PC-3 (cell line): Measurements from ENCODE around the gene TOGARAM2. TPM values are rescaled to one million over a fixed set of nuclear protein-coding genes. Genes with fewer than 3 reads are reported as not detected.

Experiments used
- ATAC-seq: fragments of 200-7000 bp; cut with Tn5 transposase; 2 replicates; pipeline ENCODE4 v1.9.1; 2020; ENCODE audit warnings: mild to moderate bottlenecking, moderate library complexity
- BruUV-seq: library from RNA; stranded (reverse); fragments of 400-500 nt; replicated peaks from 2 replicates; lab custom pipeline; 2021; lab: Mats Ljungman, UMichigan
- CTCF ChIA-PET: fragments of 300-600 bp; sonication (Branson Sonifier 250); formaldehyde crosslinking; loops from one replicate; lab custom pipeline; 2022; ENCODE audit warnings: antibody characterized with exemption; lab: Charles Lee
- POLR2A ChIA-PET: fragments of 300-600 bp; sonication (Branson Sonifier 250); formaldehyde crosslinking; loops from one replicate; lab custom pipeline; 2022; ENCODE audit warnings: antibody characterized with exemption; ENCODE audit not compliant: unreplicated experiment; lab: Charles Lee
- DNase-seq: peaks from one replicate; pipeline ENCODE4 v3.0.0-alpha.2; 2015
- H2AFZ ChIP-seq: fragments of 300-600 bp; sonication (generic); 2 replicates; pipeline ENCODE4 v1.6.0; 2016; ENCODE audit warnings: antibody characterized with exemption, low read length
- H3F3A ChIP-seq: fragments of 300-600 bp; sonication (generic); one replicate; pipeline ENCODE4 v1.6.0; 2017; ENCODE audit warnings: antibody characterized with exemption, low read length, control low read depth, mild to moderate bottlenecking; ENCODE audit not compliant: unreplicated experiment
- H3K27ac ChIP-seq: fragments of 300-600 bp; sonication (generic); 2 replicates; pipeline ENCODE4 v1.5.1; 2016; ENCODE audit warnings: mild to moderate bottlenecking, low read length
- H3K27me3 ChIP-seq: fragments of 300-600 bp; sonication (generic); 2 replicates; pipeline ENCODE4 v1.6.1; 2016; ENCODE audit warnings: low read length, mixed read lengths
- H3K36me3 ChIP-seq: fragments of 300-600 bp; sonication (generic); 2 replicates; pipeline ENCODE4 v1.6.1; 2016; ENCODE audit warnings: low read depth, mixed run types, low read length, mixed read lengths
- H3K4me1 ChIP-seq: fragments of 300-600 bp; sonication (generic); 2 replicates; pipeline ENCODE4 v1.5.1; 2016; ENCODE audit warnings: low read length; ENCODE audit not compliant: insufficient read depth
- H3K4me2 ChIP-seq: fragments of 300-600 bp; sonication (generic); 2 replicates; pipeline ENCODE4 v1.6.0; 2016; ENCODE audit warnings: low read length
- H3K4me3 ChIP-seq: fragments of 300-600 bp; sonication (generic); 2 replicates; pipeline ENCODE4 v1.5.1; 2016; ENCODE audit warnings: mild to moderate bottlenecking, low read length, mixed read lengths
- H3K79me2 ChIP-seq: fragments of 300-600 bp; sonication (generic); 2 replicates; pipeline ENCODE4 v1.6.1; 2017; ENCODE audit warnings: low read length, mixed read lengths
- H3K9ac ChIP-seq: fragments of 300-600 bp; sonication (generic); 2 replicates; pipeline ENCODE4 v1.6.0; 2016; ENCODE audit warnings: mild to moderate bottlenecking, low read length
- H3K9me2 ChIP-seq: fragments of 300-600 bp; sonication (generic); replicated peaks from 2 replicates; pipeline ENCODE4 v1.6.1; 2016; ENCODE audit warnings: mixed run types, low read length, mixed read lengths
- H3K9me3 ChIP-seq: fragments of 300-600 bp; sonication (generic); 2 replicates; pipeline ENCODE4 v1.6.1; 2016; ENCODE audit warnings: low read length, mixed read lengths
- H4K20me1 ChIP-seq: fragments of 300-600 bp; sonication (generic); 2 replicates; pipeline ENCODE4 v1.6.1; 2016; ENCODE audit warnings: low read length, mixed read lengths
- CTCF ChIP-seq: fragments of 300-600 bp; sonication (generic); conservative IDR thresholded peaks from 2 replicates; pipeline ENCODE4 v1.5.1; 2017; ENCODE audit warnings: antibody characterized with exemption, low read depth, mild to moderate bottlenecking, low read length
- EZH2 ChIP-seq: fragments of 300-600 bp; sonication (generic); IDR thresholded peaks from one replicate; pipeline ENCODE4 v1.6.1; 2017; ENCODE audit warnings: antibody characterized with exemption, mild to moderate bottlenecking, low read length; ENCODE audit not compliant: unreplicated experiment
- EZH2phosphoT487 ChIP-seq: fragments of 300-600 bp; sonication (generic); IDR thresholded peaks from 2 replicates; pipeline ENCODE4 v1.6.1; 2018; ENCODE audit warnings: mild to moderate bottlenecking, antibody characterized with exemption, low read length, borderline replicate concordance
- intact Hi-C: fragments of 100-400 bp; cut with micrococcal nuclease; formaldehyde crosslinking; loops from 2 replicates; pipeline ENCODE4 v1.9.0; 2023
- total RNA-seq: library from RNA; depleted of rRNA; stranded (reverse); fragments of >200 nt; gene quantifications from 2 replicates; pipeline ENCODE4 v1.2.3, GENCODE V29; 2014

TOGARAM2 gene
- total RNA-seq, 1 experiment from 2014 or later, result not detected

GRCh38 chr2:28955467-28955866 lies 25.6 kb upstream of the TOGARAM2 start:
- BruUV-seq, result no TSS peak
- Histone ChIP-seq H3K9ac (no peak overlapping the region), H3K4me3 (no peak overlapping the region), H3K4me1 (peaks cover 21% of the 10 kb centered on the region), H4K20me1 (peaks cover 6% of the 10 kb centered on the region; the same call in 1 of the 2 replicates), H3K27ac (no peak overlapping the region), H3K9me2 (no peaks in the 10 kb centered on the region), H3K79me2 (no peaks in the 10 kb centered on the region), H3K4me2 (no peak overlapping the region), H3K27me3 (no peaks in the 10 kb centered on the region), H3K36me3 (no peaks in the 10 kb centered on the region), H3F3A (no peaks in the 10 kb centered on the region), H2AFZ (no peak overlapping the region), H3K9me3 (no peaks in the 10 kb centered on the region)
- intact Hi-C loops, result loop anchor here (5.0 to 10.0 kb wide), 2 partner anchors 339 to 1117 kb away; no protein-coding TSS in a partner anchor
- ChIA-PET CTCF (no interaction called here), POLR2A (no interaction called here)
- no peak for TF ChIP-seq EZH2phosphoT487
- TF ChIP-seq CTCF, result no peak
- no peak for TF ChIP-seq EZH2
- no peak for DNase-seq
- ATAC-seq, result no peak

- intact Hi-C loops, result loop anchor here (2.0 to 10.0 kb wide), 3 partner anchors 338 to 1116 kb away; no protein-coding TSS in a partner anchor
- Histone ChIP-seq H3K36me3 (no peaks in the 10 kb centered on the region), H3K79me2 (no peaks in the 10 kb centered on the region), H3K4me1 (peaks cover 15% of the 10 kb centered on the region), H3K4me2 (no peak overlapping the region), H3K9me2 (no peaks in the 10 kb centered on the region), H3K27me3 (no peaks in the 10 kb centered on the region), H3K4me3 (no peak overlapping the region), H3F3A (no peaks in the 10 kb centered on the region), H3K27ac (no peak overlapping the region), H3K9ac (no peak overlapping the region), H4K20me1 (peaks cover 6% of the 10 kb centered on the region; the same call in 1 of the 2 replicates), H3K9me3 (no peaks in the 10 kb centered on the region), H2AFZ (no peak overlapping the region)
- BruUV-seq, result no TSS peak
- TF ChIP-seq CTCF, result no peak
- TF ChIP-seq EZH2, result no peak
- TF ChIP-seq EZH2phosphoT487, result no peak
- POLR2A ChIA-PET, result no interaction called here
- CTCF ChIA-PET, result no interaction called here
- DNase-seq (no peak), ATAC-seq (no peak)
Measured at GRCh38 chr2:28956415-28956826, 24.7 kb upstream of the TOGARAM2 start.

- Histone ChIP-seq H3F3A (no peaks in the 10 kb centered on the region), H3K9ac (no peak overlapping the region), H3K4me3 (no peak overlapping the region), H3K27me3 (no peaks in the 10 kb centered on the region), H3K4me2 (no peak overlapping the region), H2AFZ (no peak overlapping the region), H3K36me3 (no peaks in the 10 kb centered on the region), H3K9me3 (no peaks in the 10 kb centered on the region), H3K79me2 (no peaks in the 10 kb centered on the region), H3K9me2 (no peaks in the 10 kb centered on the region), H3K4me1 (peaks cover 11% of the 10 kb centered on the region), H4K20me1 (peaks cover 3% of the 10 kb centered on the region; the same call in 1 of the 2 replicates), H3K27ac (no peak overlapping the region)
- ChIA-PET POLR2A (no interaction called here), CTCF (no interaction called here)
- no TSS peak for BruUV-seq
- TF ChIP-seq CTCF (peak; percentile 55), EZH2phosphoT487 (no peak)
- no peak for ATAC-seq
- intact Hi-C loops, result loop anchor here (2.0 to 10.0 kb wide), 3 partner anchors 338 to 1115 kb away; no protein-coding TSS in a partner anchor
- DNase-seq, result peak; percentile 41
Measured at GRCh38 chr2:28956890-28957289, 24.2 kb upstream of the TOGARAM2 start.
